CD4-positive, alpha-beta T cell treated with Interleukin-10 for 1 hour (primary cell): ENCODE measurements around the gene PKD2.
"Not testable (repeated sequence)": the region's sequence is repeated elsewhere in the genome, so short reads cannot be mapped to it uniquely, and the experiment has no call there.

Source experiments
- DNase-seq: peaks from one replicate; pipeline ENCODE4 v3.0.0-alpha.2; 2020

PKD2 gene

DNA sequence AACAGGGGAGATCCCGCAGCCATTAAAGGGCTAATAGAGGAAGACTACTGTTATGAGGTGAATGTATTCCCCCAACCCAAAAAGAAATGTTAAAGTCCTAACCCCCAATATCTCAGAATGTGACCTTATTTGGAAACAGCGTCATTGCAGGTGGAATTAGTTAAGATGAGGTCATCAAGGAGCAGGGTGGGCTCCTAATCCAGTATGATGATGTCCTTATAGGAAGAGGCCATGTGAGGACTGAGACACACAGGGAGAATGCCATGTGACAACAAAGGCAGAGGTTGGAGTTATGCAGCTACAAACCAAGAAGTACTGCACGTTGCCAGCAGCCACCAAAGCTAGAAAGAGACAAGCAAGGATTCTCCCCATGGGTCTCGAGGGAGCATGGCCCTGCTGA lies 17.7 kb upstream of the PKD2 start:
- no peak for DNase-seq

DNA sequence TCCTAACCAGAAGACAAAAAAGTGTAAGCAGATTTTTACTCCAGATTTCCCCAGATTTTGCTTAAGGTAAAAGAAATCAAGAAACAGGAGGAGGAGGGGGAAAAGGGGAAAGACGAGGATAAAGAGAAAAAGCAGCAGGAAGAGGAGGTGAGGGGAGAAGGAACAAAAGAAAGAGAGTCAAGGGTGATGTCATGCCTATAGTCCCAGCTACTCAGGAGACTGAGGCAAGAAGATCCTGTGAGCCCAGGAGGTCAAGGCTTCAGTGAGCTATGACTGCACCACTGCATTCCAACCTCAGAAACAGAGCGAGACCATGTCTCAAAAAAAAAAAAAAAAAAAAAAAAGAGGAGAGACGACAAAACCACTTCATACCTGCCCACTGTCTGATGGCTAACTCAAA lies 12.0 kb upstream of the PKD2 start:
- no peak for DNase-seq

DNA sequence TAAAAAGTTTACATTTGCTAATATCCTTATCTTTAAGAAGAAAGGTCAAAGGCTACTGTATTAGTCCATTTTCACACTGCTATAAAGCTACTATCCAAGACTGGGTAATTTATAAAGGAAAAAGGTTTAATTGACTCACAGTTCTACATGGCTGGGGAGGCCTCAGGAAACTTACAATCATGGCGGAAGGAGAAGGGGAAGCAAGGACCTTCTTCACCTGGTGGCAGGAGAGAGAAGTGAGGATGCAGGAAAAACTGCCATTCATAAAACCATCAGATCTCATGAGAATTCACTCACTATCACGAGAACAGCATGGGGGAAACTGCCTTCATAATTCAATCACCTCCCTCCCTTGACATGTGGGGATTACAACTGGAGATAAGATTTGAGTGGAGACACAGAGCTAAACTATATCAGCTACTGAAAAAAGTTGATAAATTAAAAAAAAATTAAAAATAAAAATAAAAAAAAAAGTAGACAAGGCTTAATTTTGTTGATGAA lies 8.2 kb upstream of the PKD2 start:
- not testable (repeated sequence) for DNase-seq

DNA sequence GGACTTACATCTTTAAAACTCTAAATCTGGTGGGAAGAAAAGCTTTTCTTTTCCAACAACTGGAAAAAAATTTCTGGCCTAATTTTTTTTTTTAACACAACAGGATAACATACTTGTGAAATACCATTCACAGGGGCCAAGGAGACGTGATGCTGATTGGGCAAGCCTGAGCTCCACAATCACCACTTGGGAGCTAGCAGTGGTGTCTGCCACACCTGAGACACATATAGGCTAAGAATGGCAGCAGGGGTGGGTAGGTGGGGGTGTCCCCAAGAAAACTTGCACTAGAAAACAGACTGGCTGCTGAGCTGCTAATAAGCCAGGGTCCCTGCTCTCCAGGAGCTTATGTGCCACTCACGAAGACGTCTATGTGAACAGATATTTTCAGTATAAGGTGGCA lies 5.6 kb upstream of the PKD2 start:
- DNase-seq, result no peak

DNA sequence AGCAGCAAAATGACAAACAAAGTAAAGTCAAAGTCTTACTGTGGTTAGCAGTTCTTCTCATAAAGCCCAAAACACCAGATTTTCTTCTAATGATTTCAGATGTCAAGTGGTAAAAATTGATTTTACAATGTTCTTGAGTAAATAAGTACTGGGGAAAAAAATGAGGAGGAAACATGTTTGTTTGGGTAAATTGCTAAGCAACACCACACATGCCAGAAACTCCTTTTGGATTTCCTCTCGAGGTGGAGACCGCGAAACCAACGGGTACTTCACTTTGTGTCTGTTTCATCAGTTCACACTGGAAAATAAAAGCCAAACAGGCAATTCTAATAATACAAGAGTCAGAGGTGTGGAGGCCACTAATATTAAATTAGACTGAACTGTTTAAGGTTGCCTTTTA lies 4.6 kb upstream of the PKD2 start:
- DNase-seq, result no peak

DNA sequence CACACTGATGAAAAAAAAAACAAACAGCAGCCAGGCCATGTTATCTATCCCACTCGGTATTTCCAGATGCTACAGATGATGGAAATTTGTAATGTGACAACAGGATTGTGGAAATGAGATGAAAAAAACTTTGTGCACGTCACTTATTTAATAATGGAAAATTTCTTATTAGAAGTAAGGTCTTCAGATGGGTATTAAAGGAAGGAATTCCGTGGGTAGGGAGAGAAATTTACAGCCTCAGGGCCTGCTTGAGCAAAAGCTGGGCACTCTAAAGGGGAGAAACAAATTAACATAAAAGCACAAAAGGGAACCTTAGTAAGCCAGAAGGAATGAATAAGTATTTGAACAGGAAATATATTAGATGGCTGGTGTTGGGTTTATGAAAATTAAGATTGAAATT lies 4.2 kb upstream of the PKD2 start:
- DNase-seq, result no peak

DNA sequence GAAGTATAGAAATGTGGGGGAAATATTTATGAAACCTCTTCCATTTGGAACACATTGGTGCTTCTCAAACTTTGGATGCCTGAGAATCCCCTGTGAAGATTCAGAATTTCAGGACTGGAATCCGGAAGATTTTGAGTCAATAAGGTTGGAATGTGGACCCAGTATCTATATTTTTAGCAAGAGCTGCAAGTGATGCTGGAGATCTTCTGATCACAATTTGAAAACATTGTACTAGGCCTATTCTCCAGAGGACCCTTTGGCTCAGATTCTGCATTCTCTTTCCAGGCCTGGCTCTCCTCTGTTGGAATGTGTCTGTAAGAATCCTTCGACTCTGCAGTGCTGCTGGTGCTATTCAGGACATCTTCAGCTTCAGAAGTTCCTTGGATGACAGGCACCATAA lies 2.4 kb upstream of the PKD2 start:
- no peak for DNase-seq

DNA sequence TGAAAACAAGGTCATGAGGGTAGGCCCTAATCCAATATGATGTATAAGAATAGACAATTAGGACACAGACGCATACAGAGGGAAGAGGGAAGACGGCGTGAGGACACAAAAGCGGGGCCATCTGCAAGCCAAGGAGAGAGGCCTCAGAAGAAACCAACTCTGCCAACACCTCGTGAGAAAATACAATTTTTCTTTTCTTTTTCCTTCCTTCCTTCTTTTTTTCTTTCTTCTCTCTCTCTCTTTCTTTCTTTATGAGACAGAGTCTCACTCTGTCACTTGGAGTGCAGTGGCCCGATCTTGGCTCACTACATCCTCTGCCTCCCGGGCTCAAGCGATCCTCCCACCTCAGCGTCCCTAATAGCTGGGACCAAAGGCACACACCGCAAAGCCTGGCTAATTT lies 1.5 kb upstream of the PKD2 start:
- DNase-seq, result no peak

DNA sequence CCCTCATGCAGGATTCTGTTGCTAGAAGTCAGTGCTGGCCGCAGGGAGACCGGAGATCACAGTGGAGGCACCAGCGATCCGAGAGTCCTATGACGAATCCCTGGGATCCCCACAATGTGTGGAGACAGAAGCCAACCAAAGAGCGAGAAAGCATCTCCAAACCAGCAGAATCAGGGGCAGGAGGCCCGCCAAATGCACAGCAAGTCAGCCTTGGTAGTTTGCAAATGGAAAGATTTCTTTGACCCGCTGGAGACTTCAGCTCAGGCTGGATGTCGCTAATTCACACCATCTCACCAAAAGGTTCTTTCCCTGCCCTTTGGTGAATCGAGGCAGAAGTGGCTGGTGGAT lies 505 bp upstream of the PKD2 start:
- DNase-seq, result no peak

DNA sequence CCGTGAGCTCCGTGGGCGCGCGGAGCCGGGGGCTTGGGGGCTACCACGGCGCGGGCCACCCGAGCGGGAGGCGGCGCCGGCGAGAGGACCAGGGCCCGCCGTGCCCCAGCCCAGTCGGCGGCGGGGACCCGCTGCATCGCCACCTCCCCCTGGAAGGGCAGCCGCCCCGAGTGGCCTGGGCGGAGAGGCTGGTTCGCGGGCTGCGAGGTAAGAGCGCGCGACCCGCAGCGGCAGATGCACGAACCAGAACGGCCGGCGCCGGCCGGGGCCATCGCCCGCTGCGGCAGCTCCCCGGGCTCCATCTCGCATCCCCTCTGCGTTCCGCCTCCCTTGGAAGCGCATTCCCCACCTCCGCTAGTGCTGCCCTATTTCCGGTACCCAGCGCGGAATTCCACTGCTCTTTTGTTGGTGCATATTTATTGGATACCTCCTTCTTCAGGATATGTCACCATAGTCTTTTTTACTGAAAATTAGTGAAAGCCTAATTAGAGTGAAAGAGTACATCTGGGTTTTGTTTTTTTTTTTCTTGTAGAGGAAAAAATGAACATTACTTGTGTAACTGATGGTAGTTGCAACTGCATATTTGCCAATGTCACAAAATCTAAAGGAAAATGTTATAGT lies 797 bp downstream of the PKD2 start:
- peak; percentile 12 for DNase-seq

DNA sequence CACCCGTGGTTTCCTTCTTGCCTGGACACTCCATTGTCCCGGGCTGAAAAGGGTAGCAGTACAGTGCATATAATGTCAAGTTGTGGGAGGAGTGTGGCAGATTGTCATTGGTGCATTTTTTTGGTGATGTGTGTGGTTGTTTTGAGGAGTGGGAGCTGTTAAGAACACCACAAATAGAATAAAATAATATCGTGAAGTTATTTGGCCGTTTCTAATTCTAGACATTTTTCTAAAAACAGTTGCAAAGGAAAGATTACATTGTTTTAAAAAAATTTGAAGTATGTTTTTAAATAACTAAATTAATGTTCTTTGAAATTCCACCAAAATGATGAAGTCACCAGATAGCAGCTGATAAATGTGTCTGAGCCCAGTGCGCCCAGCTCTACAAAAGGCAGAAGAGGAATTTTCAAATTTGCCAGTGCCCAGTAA lies 1.3 kb downstream of the PKD2 start:
- DNase-seq, result no peak

DNA sequence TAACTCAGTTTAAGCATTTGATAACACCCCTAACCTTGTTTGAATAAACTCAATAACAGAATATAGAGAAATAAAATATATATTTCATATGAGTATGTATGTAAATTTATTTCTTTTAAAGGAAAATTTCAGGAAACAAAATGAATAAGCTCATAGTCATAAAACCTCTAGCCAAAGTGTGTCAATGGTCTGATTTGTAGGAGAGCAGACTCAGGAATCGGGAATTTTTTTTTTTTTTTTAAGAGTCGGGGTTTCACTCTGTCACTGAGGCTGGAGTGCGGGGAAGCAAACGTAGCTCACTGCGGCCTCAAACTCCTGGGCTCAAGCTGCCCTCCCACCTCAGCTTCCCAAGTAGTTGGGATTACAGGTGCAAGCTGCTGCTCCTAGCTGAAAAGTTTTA lies 2.4 kb downstream of the PKD2 start:
- no peak for DNase-seq

DNA sequence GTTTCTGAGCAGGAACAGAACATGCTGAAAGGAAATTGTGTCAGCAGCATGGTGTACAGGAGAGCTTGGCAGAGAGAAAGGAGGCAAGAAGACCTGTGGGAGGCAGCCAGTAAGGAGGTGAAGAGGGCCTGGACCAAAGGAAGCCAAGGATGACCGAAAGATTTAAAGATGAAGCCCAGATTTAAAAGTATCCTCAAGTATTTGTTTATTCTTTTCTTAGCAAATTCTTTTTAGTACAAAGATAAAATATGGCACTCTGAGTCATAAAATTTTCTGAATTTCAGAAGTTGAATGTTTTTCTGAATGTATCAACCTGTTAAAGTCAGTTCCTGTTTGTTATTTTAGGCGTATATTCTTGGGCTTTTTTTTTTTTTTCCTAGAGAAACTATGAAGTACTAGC lies 3.5 kb downstream of the PKD2 start:
- no peak for DNase-seq

DNA sequence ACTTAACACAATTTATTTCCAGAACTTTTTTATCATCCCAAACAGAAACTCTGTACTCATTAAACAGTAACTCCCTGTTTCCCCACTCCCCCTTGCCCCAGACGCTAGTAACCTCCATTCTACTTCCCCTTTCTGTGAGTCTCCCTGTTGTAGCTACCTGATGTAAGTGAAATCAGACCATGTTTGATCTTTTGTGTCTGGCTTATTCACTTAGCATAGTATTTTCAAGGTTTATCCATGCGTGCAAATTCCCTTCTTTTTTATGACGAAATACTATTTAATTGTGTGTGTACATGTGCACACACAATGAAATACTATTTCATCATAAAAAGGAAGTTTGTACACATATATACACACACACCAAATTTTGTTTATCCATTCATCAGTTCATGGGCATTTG lies 5.2 kb downstream of the PKD2 start:
- DNase-seq, result no peak

DNA sequence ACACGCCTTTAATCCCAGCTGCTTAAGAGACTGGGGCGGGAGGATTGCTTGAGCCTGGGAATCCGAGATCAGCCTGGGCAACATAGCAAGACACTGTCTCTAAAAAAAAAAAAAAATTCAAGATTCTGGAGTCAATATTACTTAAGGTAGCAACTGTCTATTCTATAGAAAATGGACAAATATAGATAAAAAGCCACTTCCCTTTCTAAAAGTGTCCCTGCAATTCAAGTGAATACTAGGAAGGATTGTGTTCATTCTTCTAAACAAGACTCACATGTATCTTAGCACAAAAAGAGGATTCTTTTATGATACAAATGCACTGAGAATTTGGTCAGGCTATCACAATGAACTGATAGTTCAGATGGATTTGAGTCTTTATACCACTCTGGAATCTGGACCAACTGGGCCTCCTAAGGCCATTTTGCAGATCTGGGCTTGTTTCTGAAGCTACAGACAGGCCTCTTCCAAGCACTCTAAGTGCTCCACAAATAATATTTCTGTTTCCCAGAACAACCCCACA lies 7.0 kb downstream of the PKD2 start:
- DNase-seq, result no peak

DNA sequence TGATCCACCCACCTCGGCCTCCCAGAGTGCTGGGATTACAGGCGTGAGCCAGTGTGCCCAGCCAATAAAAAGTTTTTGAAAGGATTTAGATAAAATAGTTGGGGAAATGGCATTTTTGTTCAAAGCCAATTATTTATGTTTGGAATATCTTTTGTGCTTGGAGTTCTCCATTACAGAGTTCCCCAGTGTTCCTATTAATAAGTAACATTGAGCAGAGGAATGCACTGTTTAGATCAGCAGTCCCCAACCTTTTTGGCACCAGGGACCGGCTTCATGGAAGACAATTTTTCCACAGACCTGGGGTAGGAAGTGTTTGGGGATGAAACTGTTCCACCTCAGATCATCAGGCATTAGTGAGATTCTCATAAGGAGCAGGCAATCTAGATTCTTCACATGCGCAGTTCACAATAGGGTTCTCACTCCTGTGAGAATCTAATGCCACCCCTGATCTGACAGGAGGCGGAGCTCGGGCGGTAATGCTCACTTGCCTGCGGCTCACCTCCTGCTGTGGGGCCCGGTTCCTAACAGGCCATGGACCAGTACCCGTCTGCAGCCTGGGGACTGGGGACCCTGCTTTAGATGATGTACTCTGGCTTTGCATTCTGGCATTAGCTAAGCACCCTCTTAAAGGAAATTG lies 8.3 kb downstream of the PKD2 start:
- DNase-seq, result no peak

DNA sequence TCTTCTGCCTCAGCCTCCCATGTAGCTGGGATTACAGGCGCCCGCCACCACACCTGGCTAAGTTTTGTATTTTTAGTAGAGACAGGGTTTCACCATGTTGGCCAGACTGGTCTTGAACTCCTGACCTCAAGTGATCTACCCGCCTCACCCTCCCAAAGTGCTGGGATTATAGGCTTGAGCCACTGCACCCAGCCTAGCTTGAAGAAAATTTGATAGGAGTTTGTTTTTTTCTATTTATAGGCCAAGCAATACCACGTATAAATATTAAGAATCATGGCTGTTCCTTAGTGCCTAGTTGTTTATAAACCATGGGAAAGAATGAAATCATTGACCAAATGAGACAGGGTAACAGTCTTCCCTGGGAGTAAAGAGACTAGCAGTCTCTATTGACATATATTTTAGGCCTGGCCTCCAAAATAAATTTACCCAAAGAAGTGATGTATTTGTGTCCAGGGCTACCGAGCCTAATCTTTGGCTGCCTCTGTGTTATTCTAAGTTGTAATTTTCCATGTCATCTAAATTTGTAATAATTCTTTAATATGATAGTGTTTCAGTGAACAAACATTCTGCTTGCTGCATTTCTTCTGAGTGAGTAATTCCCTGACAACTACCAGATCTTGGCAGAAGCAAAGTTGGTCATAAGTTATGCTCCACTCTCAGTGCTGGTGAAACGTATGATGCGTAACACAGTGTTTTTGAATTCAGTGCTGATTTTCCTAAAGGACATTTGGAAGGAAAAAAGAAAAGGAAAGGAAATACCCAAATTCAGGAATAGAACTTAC lies 10.3 kb downstream of the PKD2 start:
- DNase-seq, result no peak

DNA sequence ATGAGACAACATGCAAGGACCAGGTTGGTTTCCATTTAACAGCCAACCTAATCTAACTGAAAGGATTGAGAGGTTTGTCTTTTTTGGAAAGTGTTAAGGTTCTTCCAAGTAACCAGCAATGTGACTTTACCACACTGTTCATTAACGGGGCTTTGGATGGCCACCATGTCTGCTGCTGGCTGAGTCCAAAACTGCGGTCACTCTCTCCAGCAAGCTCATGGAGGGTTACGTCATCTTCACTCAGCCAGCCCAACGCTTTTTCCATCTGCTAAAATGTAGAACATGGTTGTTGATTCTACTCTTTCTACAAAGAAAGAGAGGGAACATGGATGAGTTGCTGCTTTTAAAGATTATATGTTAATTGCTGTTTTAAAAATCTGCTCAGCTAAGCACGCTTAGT lies 11.0 kb downstream of the PKD2 start:
- no peak for DNase-seq

DNA sequence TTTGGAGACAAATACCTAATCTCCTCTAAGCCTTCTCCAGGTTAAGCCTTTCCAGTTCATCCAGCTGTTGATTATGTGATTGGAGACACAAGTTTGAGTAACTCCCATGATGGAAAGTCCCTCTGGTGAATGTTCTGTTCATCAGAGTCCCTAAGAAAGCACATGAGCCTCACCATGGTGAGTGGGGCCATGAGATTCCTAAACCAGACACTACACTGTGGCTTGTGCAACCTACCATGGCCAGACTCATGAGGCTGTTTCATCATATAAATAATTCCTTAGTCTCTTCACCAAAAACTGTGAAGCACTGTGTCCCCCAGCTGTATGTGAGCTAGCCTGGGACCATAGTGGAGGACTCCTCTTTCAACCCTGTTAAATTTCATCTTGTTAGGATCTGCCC lies 14.4 kb downstream of the PKD2 start:
- DNase-seq, result no peak

DNA sequence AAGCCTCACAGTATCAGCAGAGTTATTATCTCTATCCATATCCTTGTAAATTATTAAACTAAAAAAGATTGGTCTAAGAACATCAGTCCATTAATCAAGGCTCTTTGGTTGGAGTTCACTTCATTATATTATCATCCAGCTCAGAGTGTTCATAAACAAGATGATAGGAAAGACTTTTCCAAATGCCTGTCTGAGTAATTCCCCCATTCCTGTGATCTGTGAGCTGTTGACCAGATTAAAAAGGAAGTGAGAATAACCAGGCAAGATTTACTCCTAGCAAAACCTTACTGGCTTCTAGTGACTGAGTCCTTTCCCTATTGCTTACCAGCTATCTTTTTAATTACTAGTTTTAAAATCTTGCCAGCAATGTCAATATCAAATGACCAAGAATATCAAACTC lies 14.9 kb downstream of the PKD2 start:
- no peak for DNase-seq

DNA sequence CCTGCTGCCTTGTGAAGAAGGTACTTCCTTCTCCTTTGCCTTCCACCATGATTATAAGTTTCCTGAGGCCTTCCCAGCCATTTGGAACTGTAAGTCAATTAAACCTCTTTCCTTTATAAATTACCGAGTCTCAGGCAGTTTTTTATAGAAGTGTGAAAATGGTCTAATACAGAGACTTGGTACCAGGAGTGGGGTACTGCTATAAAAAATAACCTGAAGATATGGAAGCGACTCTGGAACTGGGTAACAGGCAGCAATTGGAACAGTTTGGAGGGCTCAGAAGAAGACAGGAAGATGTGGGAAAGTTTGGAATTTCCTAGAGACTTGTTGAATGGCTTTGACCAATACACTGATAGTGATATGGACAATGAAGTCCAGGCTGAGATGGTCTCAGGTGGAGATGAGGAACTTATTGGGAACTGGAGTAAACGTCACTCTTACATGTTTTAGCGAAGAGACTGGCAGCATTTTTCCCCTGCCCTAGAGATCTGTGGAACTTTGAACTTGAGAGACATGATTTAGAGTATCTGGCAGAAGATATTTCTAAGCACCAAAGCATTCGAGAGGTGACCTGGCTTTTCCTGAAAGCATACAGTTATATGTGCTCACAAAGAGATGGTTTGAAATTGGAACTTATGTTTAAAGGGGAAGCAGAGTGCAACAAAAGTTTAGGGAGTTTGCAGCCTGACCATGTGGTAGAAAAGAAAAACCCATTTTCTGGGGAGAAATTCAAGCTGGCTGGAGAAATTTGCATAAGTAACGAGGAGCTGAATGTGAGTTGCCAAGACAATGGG lies 18.6 kb downstream of the PKD2 start:
- not testable (repeated sequence) for DNase-seq

DNA sequence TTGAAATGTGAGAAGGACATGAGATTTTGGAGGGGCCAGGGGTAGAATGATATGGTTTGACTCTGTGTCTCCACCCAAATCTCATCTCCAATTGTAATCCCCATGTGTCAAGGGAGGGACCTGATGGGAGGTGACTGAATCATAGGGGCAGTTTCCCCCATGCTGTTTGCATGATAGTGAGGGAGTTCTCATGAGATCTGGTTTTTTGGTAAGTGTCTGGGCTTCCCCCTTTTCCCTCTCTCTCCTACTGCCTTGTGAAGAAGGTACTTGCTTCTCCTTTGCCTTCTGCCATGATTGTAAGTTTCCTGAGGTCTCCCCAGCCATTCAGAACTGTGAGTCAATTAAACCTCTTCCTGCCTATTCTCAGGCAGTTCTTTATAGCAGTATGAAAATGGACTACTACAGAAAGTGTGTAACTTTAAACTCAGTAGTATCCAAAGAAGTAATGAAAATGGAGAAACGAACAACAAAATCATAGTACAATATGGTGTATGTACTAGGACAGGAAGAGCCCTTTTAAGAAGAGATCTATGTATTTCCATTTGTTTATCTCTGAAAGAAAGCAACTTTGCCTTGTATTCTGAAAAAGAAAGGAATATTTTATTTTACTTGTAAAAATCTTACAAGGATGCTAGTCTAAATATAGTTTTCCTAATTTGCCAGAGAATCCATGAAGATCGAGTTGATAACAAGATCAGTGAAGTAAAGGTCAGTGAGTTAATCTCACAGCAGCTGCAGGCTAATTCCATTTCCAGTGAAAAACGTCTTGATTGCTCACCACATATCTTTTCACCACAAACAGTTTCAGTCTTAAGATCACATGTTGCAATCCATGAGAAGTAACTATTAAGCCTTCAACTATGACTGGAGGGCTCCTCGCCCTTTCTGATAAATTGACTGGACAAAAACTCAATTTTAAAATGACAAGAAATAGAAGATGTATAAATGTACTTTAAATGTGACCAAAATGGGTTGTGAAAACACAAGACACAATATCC lies 20.5 kb downstream of the PKD2 start:
- DNase-seq, result no peak
